NCI-H524 (cell line): ENCODE results near the gene ST7L.

Experiments
- DNase-seq, 2 experiments: peaks; one replicate each; lab custom pipeline; 2025; lab: John Stamatoyannopoulos, UW

ST7L gene

GRCh38 chr1:112546076-112546475 is 72.9 kb downstream of the ST7L start:
- no peak for DNase-seq

GRCh38 chr1:112544751-112545150 is 74.2 kb downstream of the ST7L start:
- no peak for DNase-seq

GRCh38 chr1:112544011-112544688 is 74.8 kb downstream of the ST7L start:
- DNase-seq = no peak

DNA sequence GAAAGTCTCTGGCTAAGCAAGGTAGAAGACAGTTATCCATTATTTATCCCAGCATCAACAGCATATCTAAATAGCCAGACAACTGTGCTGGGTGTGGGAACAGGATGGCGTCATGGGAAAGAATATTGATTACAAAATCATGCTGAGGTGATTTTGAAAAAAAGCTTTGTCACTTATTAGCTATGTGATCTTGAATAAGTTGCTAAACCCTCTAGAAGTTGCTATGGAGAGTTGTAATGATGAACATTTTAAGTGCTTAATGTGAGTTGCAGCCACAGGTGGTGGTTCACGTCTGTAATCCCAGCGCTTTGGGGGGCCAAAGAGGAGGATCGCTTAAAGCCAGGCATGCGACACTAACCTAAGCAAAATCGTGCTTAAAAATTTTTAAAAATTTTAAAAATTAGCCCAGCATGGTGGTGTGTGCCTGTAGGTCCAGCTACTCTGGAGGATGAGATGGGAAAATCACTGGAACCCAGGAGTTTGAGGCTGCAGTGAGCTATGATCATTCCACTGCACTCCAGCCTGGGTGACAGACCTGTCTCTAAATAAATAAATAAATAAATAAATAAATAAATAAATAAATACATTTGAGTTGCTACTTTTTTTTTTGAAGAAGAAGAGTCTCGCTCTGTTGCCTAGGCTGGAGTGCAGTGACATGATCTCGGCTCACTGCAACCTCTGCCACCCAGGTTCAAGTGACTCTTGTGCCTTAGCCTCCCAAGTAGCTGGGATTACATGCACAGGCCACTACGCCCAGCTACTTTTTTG is 76.6 kb downstream of the ST7L start:
- no peak for DNase-seq

GRCh38 chr1:112541299-112541698 is 77.6 kb downstream of the ST7L start:
- DNase-seq = no peak

GRCh38 chr1:112540226-112540794 is 78.6 kb downstream of the ST7L start:
- DNase-seq = no peak

DNA sequence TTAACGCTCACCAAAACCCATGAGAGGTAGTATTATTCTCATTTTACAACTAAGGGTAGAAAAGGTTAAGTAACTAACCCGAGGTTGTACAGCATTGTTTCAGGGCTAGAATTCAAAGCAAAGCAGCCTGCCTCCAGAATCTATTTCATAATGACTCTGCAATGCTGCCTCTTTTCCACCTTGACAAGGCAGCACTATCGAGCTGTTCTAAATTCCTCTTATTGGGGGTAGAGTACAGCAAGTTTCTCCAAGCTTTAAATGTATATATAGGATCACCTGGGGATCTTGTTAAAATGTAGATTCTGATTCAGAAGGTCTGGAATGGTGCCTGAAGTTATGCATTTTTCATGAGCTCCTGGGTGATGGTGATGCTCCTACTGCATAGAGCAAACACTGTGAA is 80.1 kb downstream of the ST7L start:
- DNase-seq = no peak

- no peak for DNase-seq
These were observed 81.5 kb downstream of the ST7L start for GRCh38 chr1:112537456-112537855.

DNA sequence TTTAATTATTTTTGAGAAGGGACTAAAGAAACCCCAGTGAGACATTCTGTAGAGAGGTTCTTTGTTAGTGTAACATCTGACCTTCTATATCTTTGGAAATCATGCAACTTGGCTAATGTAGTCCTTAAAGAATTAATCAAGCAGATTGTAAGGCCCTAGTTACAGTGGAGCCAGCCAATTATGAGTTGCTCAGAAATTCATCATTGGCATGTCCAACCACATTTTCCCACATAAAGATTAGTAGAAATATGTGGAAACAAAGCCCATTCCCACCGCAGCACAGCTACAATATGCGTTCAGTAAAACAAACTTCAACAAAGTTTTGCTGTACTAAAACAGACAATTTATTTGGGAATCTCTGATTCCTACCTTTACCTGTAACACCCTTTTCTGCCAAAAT is 82.4 kb downstream of the ST7L start:
- DNase-seq = no peak

DNA sequence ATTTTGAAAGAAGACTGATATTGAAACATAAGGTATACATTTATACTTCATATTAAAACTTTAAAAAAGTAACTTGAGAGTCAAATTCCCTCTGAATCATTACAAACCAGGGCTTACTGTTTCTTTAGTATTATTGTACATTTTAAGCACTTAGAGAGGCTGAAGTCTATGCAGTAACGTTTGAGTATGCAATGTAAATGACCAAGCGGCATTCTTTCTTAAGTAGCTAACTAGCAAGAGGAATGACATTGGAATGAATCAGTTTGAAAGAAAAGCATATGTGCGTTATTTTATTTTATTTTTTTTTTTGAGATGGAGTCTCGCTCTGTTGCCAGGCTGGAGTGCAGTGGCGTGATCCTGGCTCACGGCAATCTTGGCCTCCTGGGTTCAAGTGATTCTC is 85.9 kb downstream of the ST7L start:
- DNase-seq = no peak

DNA sequence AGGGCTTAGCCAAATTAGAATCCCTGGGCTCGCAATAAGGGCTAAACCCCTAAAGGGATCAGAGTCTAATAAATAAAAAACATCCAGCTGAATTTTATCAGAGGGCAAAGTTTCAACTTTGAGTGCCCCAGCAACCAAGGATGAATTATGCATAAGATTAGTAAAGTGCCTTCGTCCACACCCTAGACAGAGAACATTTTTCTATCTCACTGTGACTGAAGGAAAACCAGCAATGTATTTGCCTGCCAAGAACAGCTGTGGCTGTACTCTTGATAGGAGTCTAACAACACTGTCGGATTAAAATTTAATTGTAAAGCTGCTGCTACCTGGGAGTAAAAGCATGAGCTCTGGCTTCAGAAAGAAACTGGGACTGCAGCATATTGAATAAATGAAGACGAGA is 86.9 kb downstream of the ST7L start:
- no peak for DNase-seq

DNA sequence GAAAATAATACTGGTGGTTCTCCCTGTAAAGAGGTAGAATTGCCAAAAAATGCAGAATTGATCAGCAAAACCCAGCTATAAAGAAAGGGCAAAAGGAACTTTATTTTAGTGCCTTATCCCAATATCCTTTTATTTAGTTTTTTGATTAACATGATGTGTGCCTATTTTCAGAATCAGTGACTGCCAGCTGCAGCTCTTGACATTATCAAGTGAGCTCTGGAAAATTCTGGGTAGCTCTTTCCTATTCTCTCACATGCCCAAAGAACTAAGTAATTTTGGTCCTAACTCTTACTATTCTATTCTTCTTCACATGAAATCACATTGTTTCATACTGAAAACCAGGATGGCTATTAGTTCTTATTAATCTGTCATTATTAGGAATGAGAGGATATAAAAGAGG is 88.1 kb downstream of the ST7L start:
- no peak for DNase-seq

- no peak for DNase-seq
These were observed 89.6 kb downstream of the ST7L start for GRCh38 chr1:112529301-112529700.

GRCh38 chr1:112528076-112528475 is 90.9 kb downstream of the ST7L start:
- DNase-seq = no peak

GRCh38 chr1:112527266-112528010 is 91.5 kb downstream of the ST7L start:
- no peak for DNase-seq

GRCh38 chr1:112524986-112525385 is 94.0 kb downstream of the ST7L start:
- no peak for DNase-seq

- DNase-seq = no peak
These were observed 94.7 kb downstream of the ST7L start for GRCh38 chr1:112524251-112524650.

DNA sequence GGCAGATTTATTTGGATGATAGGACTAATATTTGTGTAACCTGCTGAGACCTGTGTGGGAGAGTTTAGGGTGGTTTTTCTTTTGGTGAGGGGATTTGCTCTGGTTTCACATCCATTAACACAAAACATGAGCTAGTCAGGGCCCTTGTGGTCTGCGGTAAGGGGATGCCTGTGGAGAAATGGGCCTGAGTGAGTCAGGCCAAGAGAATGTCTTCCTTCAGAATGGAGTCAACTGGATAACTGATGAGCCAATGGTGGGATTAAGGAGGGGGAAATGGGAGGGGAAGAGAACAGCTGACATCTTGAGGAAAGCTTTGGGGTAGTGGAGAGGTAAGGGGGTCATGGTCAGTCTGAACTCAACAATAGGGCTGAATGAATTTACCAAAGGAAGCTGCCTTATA is 96.3 kb downstream of the ST7L start:
- DNase-seq = no peak

DNA sequence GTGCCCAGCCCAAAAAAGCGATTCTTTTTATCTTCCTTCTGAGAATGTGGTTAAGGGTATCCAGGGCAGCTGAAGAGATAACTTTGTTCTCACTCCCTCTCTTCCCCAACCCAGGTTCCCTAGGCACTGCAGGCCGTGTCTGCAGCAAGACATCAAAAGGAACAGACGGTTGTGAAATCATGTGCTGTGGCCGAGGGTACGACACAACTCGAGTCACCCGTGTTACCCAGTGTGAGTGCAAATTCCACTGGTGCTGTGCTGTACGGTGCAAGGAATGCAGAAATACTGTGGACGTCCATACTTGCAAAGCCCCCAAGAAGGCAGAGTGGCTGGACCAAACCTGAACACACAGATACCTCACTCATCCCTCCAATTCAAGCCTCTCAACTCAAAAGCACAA is 98.8 kb downstream of the ST7L start:
- no peak for DNase-seq

DNA sequence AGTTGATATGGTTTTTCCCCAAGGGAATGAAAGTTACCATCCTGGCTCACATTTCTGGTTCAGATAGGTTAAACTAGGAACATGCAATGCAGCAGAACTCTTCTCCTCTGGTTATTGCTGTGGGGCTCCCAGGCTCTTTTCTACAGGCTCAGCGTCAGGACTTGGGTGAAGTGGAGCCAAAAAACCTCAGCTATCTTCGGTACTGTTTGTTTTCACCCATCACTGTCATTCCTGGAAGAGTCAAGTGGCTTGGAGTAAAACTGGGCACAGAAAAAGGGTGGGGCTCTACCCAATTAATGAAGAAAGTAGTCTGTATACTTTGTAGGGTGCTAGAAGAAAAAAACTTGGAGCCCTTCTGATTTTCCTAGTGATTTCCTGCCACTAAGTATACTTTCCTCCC is 100.8 kb downstream of the ST7L start:
- no peak for DNase-seq

DNA sequence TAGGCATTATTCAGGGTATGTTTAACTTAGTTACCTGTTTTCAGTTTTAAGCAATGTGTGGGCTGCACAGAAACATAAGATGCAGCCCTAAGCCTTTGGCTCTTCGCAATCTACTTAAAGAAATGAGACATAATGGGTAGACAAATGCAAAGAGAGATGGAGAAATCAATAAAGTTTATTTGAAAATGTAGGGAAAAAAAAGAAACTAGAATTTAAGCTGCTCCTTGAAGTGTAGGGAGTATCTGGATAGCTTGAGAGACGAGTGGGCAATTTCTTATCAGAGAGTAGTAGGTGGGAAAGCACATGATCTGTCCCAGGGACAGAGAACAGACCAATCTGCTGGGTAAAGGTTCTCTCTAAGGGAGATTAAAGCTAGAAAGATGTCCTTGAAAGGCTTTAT is 101.3 kb downstream of the ST7L start:
- DNase-seq = no peak

- no peak for DNase-seq
These were observed 101.7 kb downstream of the ST7L start for GRCh38 chr1:112517231-112517630.

GRCh38 chr1:112516141-112516540 is 102.8 kb downstream of the ST7L start:
- no peak for DNase-seq
